Peyer's patch (tissue), 4 donors: ENCODE measurements around the gene LARGE2. TPM values are rescaled to one million over a fixed set of nuclear protein-coding genes. Genes with fewer than 3 reads are reported as not detected.

Experiments used
- DNase-seq, 3 donors: peaks; one replicate each; pipeline ENCODE4 v3.0.0-alpha.2; 2017 to 2019
- H3K27ac ChIP-seq, 4 donors: fragments of 200-600 bp; sonication (generic); one replicate each; pipeline ENCODE4 v1.5.1; 2016 to 2019
- H3K27me3 ChIP-seq, 2 donors: fragments of 200-600 bp; sonication (generic); one replicate each; pipeline ENCODE4 v1.5.1; 2019
- H3K36me3 ChIP-seq, 3 donors: fragments of 200-600 bp; sonication (generic); one replicate each; pipeline ENCODE4 v1.5.1; 2016 to 2019
- H3K4me1 ChIP-seq, 4 donors: fragments of 200-600 bp; sonication (generic); one replicate each; pipeline ENCODE4 v1.5.1; 2016 to 2019
- H3K4me3 ChIP-seq, 4 donors: fragments of 200-600 bp; sonication (generic); 1 replicate in 3 of 4; 2 replicates in 1 of 4; pipeline ENCODE4 v1.5.1; 2016 to 2019; ENCODE audit warnings: mild to moderate bottlenecking in 1 of 4
- H3K9me3 ChIP-seq, 4 donors: fragments of 200-600 bp; sonication (generic); one replicate each; pipeline ENCODE4 v1.5.1; 2016 to 2019; ENCODE audit warnings: mild to moderate bottlenecking in 1 of 4
- POLR2A ChIP-seq, 2 donors: fragments of 450-650 bp; IDR thresholded peaks; one replicate each; pipeline ENCODE4 v1.5.1; 2017; ENCODE audit warnings: antibody characterized with exemption in 2 of 2, mild to moderate bottlenecking in 2 of 2, moderate library complexity in 2 of 2
- total RNA-seq, 4 donors: library from RNA; depleted of rRNA; stranded (reverse); fragments of >200 nt; gene quantifications; one replicate each; pipeline ENCODE4 v1.1.0, GENCODE V29; 2016
- TF ChIP-seq, protein P1 (sequence below), 6 experiments: fragments of 450-650 bp in 4 of 6; fragments of 200-600 bp in 2 of 6; sonication (generic) in 1 of 6; IDR thresholded peaks; one replicate each; pipeline ENCODE4 v1.5.1; 2017 to 2019; ENCODE audit warnings: antibody characterized with exemption in 6 of 6, mild to moderate bottlenecking in 3 of 6, moderate library complexity in 1 of 6

LARGE2 gene
- total RNA-seq, 4 donors from 2014 or later = 0.83 to 1.6 (median 1.2) TPM; not detected in 1

DNA sequence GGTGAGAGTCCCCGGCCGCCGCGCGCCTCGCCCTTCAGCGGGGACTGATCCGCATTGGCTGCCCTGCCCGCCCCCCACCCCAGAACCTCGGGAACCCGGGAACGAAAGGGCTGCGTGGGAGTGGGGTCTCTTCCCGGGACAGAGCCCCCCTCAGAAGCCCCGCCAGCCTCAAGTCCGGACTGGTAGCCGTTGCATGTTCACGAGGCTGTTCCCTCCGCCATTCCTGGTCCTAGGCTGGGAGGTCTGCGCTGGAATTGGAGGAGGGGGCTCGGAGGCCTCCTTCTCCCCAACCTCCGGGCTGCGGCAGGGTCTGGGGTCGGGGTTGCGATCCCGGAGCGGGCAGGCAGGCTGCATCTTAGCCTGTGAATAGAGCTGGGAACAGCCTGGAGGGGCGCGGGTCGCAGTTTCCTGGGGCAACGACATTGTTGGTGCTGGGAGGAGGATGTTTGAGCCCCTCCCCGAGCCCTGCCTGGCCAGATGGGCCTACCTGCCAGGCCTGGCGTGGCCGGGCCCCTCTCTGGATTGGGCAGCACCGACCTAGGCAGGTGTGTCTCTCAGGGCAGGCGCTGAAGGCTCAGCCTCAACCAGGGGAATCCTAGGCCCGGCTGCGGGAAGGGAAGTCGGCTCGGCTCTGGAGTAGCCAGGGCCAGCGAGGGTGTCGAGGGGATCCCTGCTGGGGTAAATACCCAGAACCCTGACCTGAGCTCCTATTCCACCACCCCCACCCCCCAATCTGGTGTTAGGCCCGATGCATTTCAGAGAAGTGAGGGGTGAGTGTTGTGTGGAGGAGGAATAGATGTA is 36.3 kb upstream of the LARGE2 start:
- Histone ChIP-seq H3K27ac (no peak overlapping the region), H3K36me3 (peaks cover 0 to 17% (median 0%) of the 10 kb centered on the region in 3 donors), H3K9me3 (no peaks in the 10 kb centered on the region), H3K4me3 (peak overlapping the region; percentile 40 to 73 (median 60)), H3K27me3 (no peaks in the 10 kb centered on the region), H3K4me1 (peaks cover 0 to 7% (median 2%) of the 10 kb centered on the region in 4 donors)
- no peak for DNase-seq
- TF ChIP-seq, protein P1, sequence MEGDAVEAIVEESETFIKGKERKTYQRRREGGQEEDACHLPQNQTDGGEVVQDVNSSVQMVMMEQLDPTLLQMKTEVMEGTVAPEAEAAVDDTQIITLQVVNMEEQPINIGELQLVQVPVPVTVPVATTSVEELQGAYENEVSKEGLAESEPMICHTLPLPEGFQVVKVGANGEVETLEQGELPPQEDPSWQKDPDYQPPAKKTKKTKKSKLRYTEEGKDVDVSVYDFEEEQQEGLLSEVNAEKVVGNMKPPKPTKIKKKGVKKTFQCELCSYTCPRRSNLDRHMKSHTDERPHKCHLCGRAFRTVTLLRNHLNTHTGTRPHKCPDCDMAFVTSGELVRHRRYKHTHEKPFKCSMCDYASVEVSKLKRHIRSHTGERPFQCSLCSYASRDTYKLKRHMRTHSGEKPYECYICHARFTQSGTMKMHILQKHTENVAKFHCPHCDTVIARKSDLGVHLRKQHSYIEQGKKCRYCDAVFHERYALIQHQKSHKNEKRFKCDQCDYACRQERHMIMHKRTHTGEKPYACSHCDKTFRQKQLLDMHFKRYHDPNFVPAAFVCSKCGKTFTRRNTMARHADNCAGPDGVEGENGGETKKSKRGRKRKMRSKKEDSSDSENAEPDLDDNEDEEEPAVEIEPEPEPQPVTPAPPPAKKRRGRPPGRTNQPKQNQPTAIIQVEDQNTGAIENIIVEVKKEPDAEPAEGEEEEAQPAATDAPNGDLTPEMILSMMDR (IDR thresholded peaks at IDR 0.05) = no peak
- no peak for TF ChIP-seq POLR2A (IDR thresholded peaks at IDR 0.05)

DNA sequence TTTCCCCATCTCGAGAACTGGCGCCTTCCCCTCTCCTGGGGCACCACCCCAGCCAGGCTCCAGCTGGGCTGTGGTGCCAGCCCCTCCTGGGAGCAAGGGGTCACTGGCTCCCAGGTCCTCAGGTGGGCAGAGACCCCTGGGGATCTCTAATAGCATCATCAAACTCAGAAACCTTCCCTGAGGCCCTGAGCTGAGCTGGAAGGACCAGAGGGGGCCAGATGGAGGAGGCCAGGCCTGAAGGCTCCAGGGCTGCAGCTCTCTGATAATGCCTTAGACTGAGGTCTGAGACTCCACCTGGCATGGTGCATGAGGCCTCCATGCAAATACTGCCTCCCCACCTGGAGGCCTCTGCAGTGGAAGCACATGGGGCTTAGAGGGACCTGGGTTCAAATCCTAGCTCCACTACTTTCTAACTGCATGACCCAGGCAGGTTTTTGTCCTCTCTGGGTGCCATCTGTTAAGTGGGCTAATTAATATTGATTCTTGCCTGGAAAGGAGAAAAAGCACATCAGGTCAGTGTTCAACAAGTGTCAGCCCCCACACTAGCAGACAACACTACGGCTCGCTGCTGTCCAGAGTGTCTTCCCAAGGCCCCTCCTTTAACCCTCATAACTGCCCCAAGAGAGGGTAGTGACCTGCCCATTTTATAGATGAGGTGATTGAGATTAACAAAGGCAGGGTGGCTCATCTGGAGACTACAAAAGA is 35.5 kb upstream of the LARGE2 start:
- Histone ChIP-seq H3K4me1 (peaks cover 0 to 7% (median 2%) of the 10 kb centered on the region in 4 donors), H3K4me3 (no peak overlapping the region)

DNA sequence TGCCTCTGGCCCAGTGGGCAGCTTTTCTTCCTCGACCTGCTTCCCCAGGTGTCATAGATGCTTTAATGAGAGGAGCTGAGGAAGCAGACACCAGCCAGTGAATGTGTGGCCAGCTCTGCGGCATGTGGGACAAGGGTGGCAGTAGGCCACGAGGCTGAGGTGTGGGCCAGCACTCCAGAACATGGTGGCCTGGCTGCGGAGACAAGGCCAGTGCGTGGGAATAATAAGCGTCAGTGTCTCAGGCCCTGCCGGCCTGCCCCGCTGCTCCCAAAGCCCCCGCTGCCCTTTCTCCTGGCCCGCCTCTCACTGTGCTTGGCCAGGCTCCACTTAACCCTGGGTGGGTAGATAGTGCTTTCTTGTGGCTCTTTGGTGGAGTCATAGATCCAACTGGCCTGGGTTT is 34.9 kb upstream of the LARGE2 start:
- H3K9me3 ChIP-seq = no peaks in the 10 kb centered on the region
- no peak for DNase-seq
- peaks cover 0 to 7% (median 2%) of the 10 kb centered on the region in 4 donors for H3K4me1 ChIP-seq
- H3K27ac ChIP-seq = no peak overlapping the region
- no peaks in the 10 kb centered on the region for H3K27me3 ChIP-seq
- TF ChIP-seq POLR2A (IDR thresholded peaks at IDR 0.05) = no peak
- TF ChIP-seq, protein P1 (IDR thresholded peaks at IDR 0.05) = no peak
- no peak overlapping the region for H3K4me3 ChIP-seq
- peaks cover 0 to 3% (median 0%) of the 10 kb centered on the region in 3 donors for H3K36me3 ChIP-seq

More for the DNA sequence above, 35.5 kb upstream of the LARGE2 start:
- H3K36me3 ChIP-seq = peaks cover 0 to 8% (median 0%) of the 10 kb centered on the region in 3 donors
- no peaks in the 10 kb centered on the region for H3K9me3 ChIP-seq
- no peak for DNase-seq
- no peak overlapping the region for H3K27ac ChIP-seq
- TF ChIP-seq, protein P1 (IDR thresholded peaks at IDR 0.05) = no peak
- no peak for TF ChIP-seq POLR2A (IDR thresholded peaks at IDR 0.05)
- no peaks in the 10 kb centered on the region for H3K27me3 ChIP-seq

DNA sequence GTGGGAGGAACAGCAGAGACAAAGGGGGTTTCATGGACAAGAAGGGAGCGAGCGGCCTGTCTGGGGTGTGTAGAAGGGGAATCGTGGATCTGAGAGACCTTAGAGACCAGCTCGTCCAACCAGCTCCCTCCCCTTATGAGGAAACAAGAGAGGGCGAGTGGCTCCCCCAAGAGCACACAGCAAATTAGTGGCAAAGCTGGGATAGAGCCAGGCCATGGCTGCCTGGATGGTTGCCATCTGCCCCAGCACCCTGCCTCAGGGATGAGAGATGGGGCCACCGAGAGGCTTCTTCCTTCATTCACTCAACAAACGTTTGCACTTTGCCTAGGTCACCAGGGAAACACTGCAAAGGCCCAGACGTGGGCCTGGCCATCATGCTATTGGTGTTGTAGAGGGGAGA is 32.9 kb upstream of the LARGE2 start:
- no peak overlapping the region for H3K27ac ChIP-seq
- no peaks in the 10 kb centered on the region for H3K36me3 ChIP-seq
- no peaks in the 10 kb centered on the region for H3K27me3 ChIP-seq
- DNase-seq = no peak
- TF ChIP-seq, protein P1 (IDR thresholded peaks at IDR 0.05) = no peak
- no peak for TF ChIP-seq POLR2A (IDR thresholded peaks at IDR 0.05)
- H3K9me3 ChIP-seq = no peaks in the 10 kb centered on the region
- H3K4me3 ChIP-seq = no peak overlapping the region
- H3K4me1 ChIP-seq = peaks cover 0 to 7% (median 2%) of the 10 kb centered on the region in 4 donors

DNA sequence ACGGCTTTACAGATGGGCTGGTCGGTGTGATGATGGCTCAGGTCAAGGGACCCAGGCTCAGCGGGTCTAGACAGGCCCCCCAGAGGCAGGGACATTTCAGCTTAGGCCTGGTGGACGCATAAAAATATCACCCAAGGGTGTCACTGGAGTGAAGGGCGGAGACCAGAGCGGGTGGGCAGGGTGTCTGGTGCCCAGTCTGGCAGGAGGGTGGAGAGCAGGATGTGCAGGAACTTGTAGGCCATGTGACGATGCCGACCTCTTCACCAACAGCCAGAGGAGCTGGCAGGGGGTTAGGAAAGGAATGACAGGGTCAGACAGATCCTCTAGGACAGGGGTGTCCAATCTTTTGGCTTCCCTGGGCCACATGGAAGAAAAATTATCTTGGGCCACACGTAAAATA is 32.5 kb upstream of the LARGE2 start:
- H3K36me3 ChIP-seq = no peaks in the 10 kb centered on the region
- H3K4me3 ChIP-seq = no peak overlapping the region
- H3K27ac ChIP-seq = no peak overlapping the region
- no peaks in the 10 kb centered on the region for H3K9me3 ChIP-seq
- peaks cover 0 to 7% (median 2%) of the 10 kb centered on the region in 4 donors for H3K4me1 ChIP-seq
- no peaks in the 10 kb centered on the region for H3K27me3 ChIP-seq
- TF ChIP-seq, protein P1 (IDR thresholded peaks at IDR 0.05) = no peak
- no peak for TF ChIP-seq POLR2A (IDR thresholded peaks at IDR 0.05)
- no peak for DNase-seq
